GM12873 (cell line): ENCODE measurements around the gene CTNNA2.

Source experiments
- CTCF ChIP-seq: IDR thresholded peaks from 2 replicates; pipeline ENCODE4 v1.5.1; 2012; ENCODE audit warnings: low read depth, mild to moderate bottlenecking, moderate library complexity, low read length, control low read depth; ENCODE audit not compliant: insufficient read depth; ENCODE audit errors: missing control alignments

The CTNNA2 gene

GRCh38 chr2:80209458-80209857, 696.6 kb downstream of the CTNNA2 start:
- TF ChIP-seq CTCF, result no peak

GRCh38 chr2:80217446-80217845, 704.6 kb downstream of the CTNNA2 start:
- TF ChIP-seq CTCF, result no peak

- no peak for TF ChIP-seq CTCF
Measured at GRCh38 chr2:80222644-80223043, 709.8 kb downstream of the CTNNA2 start.

- TF ChIP-seq CTCF, result no peak
Measured at GRCh38 chr2:80231421-80231820, 718.6 kb downstream of the CTNNA2 start.

- no peak for TF ChIP-seq CTCF
Measured at GRCh38 chr2:80233333-80233732, 720.5 kb downstream of the CTNNA2 start.

GRCh38 chr2:80238692-80239469, 726.0 kb downstream of the CTNNA2 start:
- peak; percentile 78 for TF ChIP-seq CTCF

- TF ChIP-seq CTCF, result no peak
Measured at GRCh38 chr2:80242355-80242910, 729.6 kb downstream of the CTNNA2 start.
